CD4-positive, CD25-positive, alpha-beta regulatory T cell (primary cell): Measurements from ENCODE around the gene AEBP1. TPM values are rescaled to one million over a fixed set of nuclear protein-coding genes. Genes with fewer than 3 reads are reported as not detected.

Source experiments
- ATAC-seq, 2 donors: fragments of 150-1000 bp; cut with Tn5 transposase; one replicate each; pipeline ENCODE4 v1.10.0; 2021; ENCODE audit warnings: low read depth in 2 of 2, moderate number of reproducible peaks in 2 of 2, moderate library complexity in 1 of 2
- DNase-seq, 3 donors: peaks; one replicate each; pipeline versions ENCODE4 v3.0.0 to v3.0.0-alpha.2; 2012 to 2022; ENCODE audit warnings: mixed read lengths in 1 of 3
- H3K27ac ChIP-seq: one replicate; pipeline ENCODE4 v1.7.0; 2013; ENCODE audit warnings: mild to moderate bottlenecking, low read length; ENCODE audit not compliant: insufficient read depth, poor library complexity, severe bottlenecking
- H3K27me3 ChIP-seq: one replicate; pipeline ENCODE4 v1.7.0; 2013; ENCODE audit warnings: low read length; ENCODE audit not compliant: control insufficient read depth, insufficient read depth
- H3K36me3 ChIP-seq: one replicate; pipeline ENCODE4 v1.7.0; 2013; ENCODE audit warnings: mild to moderate bottlenecking, low read length, moderate library complexity; ENCODE audit not compliant: control insufficient read depth, insufficient read depth
- H3K4me1 ChIP-seq: 2 replicates; pipeline ENCODE4 v1.7.0; 2013; ENCODE audit warnings: mild to moderate bottlenecking, low read length; ENCODE audit not compliant: insufficient read depth, control insufficient read depth, poor library complexity, severe bottlenecking
- H3K4me3 ChIP-seq: one replicate; pipeline ENCODE4 v1.7.0; 2013; ENCODE audit warnings: low read depth, mild to moderate bottlenecking, low read length, moderate library complexity
- H3K9me3 ChIP-seq, 2 experiments: 1 replicate in 1 of 2; 2 replicates in 1 of 2; pipeline ENCODE4 v1.7.0; 2013; ENCODE audit warnings: low read length in 2 of 2, mild to moderate bottlenecking in 1 of 2, moderate library complexity in 1 of 2; ENCODE audit not compliant: control insufficient read depth in 2 of 2
- H3K27ac Mint-ChIP-seq, 3 donors: one replicate each; pipeline ENCODE4 v1.8.0; 2020 to 2022; ENCODE audit warnings: mild to moderate bottlenecking in 3 of 3, mixed read lengths in 3 of 3, moderate library complexity in 2 of 3
- H3K27me3 Mint-ChIP-seq: one replicate; pipeline ENCODE4 v1.8.0; 2022; ENCODE audit warnings: mild to moderate bottlenecking, mixed read lengths
- H3K36me3 Mint-ChIP-seq: one replicate; pipeline ENCODE4 v1.8.0; 2020; ENCODE audit warnings: mixed read lengths
- H3K4me1 Mint-ChIP-seq, 4 donors: one replicate each; pipeline ENCODE4 v1.8.0; 2020 to 2022; ENCODE audit warnings: mixed read lengths in 4 of 4, mild to moderate bottlenecking in 1 of 4
- H3K4me3 Mint-ChIP-seq, 4 donors: one replicate each; pipeline ENCODE4 v1.8.0; 2020 to 2022; ENCODE audit warnings: mild to moderate bottlenecking in 4 of 4, mixed read lengths in 4 of 4, moderate library complexity in 3 of 4
- H3K9me3 Mint-ChIP-seq, 7 donors: one replicate each; pipeline ENCODE4 v1.8.0; 2020 to 2022; ENCODE audit warnings: mixed read lengths in 7 of 7, mild to moderate bottlenecking in 3 of 7, moderate library complexity in 2 of 7
- polyA plus RNA-seq, 4 donors: library from polyadenylated mRNA; unstranded; fragments of 300-500 nt; fragmentation: Illumina TruSeq; gene quantifications; one replicate each; pipeline ENCODE4 v1.2.3, GENCODE V29; 2021
- total RNA-seq: library from RNA; stranded (reverse); gene quantifications from one replicate; pipeline ENCODE4 v1.2.3, GENCODE V29; 2022

AEBP1 gene
- total and polyA plus RNA-seq, 5 donors from 2014 or later, result 0.51 to 4.1 (median 0.98) TPM

GRCh38 chr7:44111761-44112160 is 7.6 kb downstream of the AEBP1 start:
- Mint-ChIP-seq H3K27ac (no peak overlapping the region), H3K36me3 (no peaks in the 10 kb centered on the region), H3K4me3 (no peak overlapping the region), H3K9me3 (no peaks in the 10 kb centered on the region), H3K4me1 (no peaks in the 10 kb centered on the region), H3K27me3 (no peaks in the 10 kb centered on the region)
- Histone ChIP-seq H3K27ac (no peak overlapping the region), H3K4me1 (no peaks in the 10 kb centered on the region), H3K36me3 (no peaks in the 10 kb centered on the region), H3K4me3 (no peak overlapping the region), H3K27me3 (no peaks in the 10 kb centered on the region), H3K9me3 (no peaks in the 10 kb centered on the region)
- ATAC-seq (no peak), DNase-seq (no peak)

GRCh38 chr7:44112231-44112996 is 8.3 kb downstream of the AEBP1 start:
- no peaks in the 10 kb centered on the region for H3K9me3 Mint-ChIP-seq
- no peaks in the 10 kb centered on the region for H3K4me1 Mint-ChIP-seq
- H3K27ac Mint-ChIP-seq, result no peak overlapping the region
- no peak overlapping the region for H3K4me3 ChIP-seq
- H3K36me3 Mint-ChIP-seq, result no peaks in the 10 kb centered on the region
- H3K27ac ChIP-seq, result no peak overlapping the region
- no peak for DNase-seq
- no peaks in the 10 kb centered on the region for H3K27me3 Mint-ChIP-seq
- H3K27me3 ChIP-seq, result no peaks in the 10 kb centered on the region
- H3K4me3 Mint-ChIP-seq, result no peak overlapping the region
- H3K4me1 ChIP-seq, result no peaks in the 10 kb centered on the region
- ATAC-seq, result no peak
- no peaks in the 10 kb centered on the region for H3K36me3 ChIP-seq
- no peaks in the 10 kb centered on the region for H3K9me3 ChIP-seq

- H3K36me3 Mint-ChIP-seq, result peaks cover 3% of the 10 kb centered on the region
- ATAC-seq, result no peak
Measured at GRCh38 chr7:44112997-44113763, 9.0 kb downstream of the AEBP1 start.

GRCh38 chr7:44113764-44114354 is 9.7 kb downstream of the AEBP1 start:
- no peaks in the 10 kb centered on the region for H3K27me3 Mint-ChIP-seq
- ATAC-seq (no peak), DNase-seq (no peak)
- Histone ChIP-seq H3K27me3 (no peaks in the 10 kb centered on the region), H3K4me1 (no peaks in the 10 kb centered on the region), H3K27ac (no peak overlapping the region), H3K9me3 (no peaks in the 10 kb centered on the region), H3K4me3 (no peak overlapping the region), H3K36me3 (peaks cover 6% of the 10 kb centered on the region)
- no peak overlapping the region for H3K27ac Mint-ChIP-seq
- no peaks in the 10 kb centered on the region for H3K4me1 Mint-ChIP-seq
- H3K9me3 Mint-ChIP-seq, result no peaks in the 10 kb centered on the region
- no peak overlapping the region for H3K4me3 Mint-ChIP-seq
- H3K36me3 Mint-ChIP-seq, result peaks cover 5% of the 10 kb centered on the region

More at GRCh38 chr7:44112997-44113763, 9.0 kb downstream of the AEBP1 start:
- H3K27me3 ChIP-seq, result no peaks in the 10 kb centered on the region
- Mint-ChIP-seq H3K9me3 (no peaks in the 10 kb centered on the region), H3K27me3 (no peaks in the 10 kb centered on the region), H3K27ac (no peak overlapping the region), H3K4me3 (peak overlapping the region in 1 of 4 donors; percentile 47), H3K4me1 (no peaks in the 10 kb centered on the region)
- peaks cover 5% of the 10 kb centered on the region for H3K36me3 ChIP-seq
- no peak for DNase-seq
- no peak overlapping the region for H3K4me3 ChIP-seq
- H3K4me1 ChIP-seq, result no peaks in the 10 kb centered on the region
- no peak overlapping the region for H3K27ac ChIP-seq
- no peaks in the 10 kb centered on the region for H3K9me3 ChIP-seq

GRCh38 chr7:44114586-44115310 is 10.6 kb downstream of the AEBP1 start:
- Mint-ChIP-seq H3K4me3 (no peak overlapping the region), H3K4me1 (peaks cover 0 to 8% (median 0%) of the 10 kb centered on the region in 4 donors), H3K27me3 (no peaks in the 10 kb centered on the region), H3K9me3 (no peaks in the 10 kb centered on the region), H3K36me3 (peaks cover 10% of the 10 kb centered on the region), H3K27ac (no peak overlapping the region)
- no peak overlapping the region for H3K4me3 ChIP-seq
- H3K27ac ChIP-seq, result no peak overlapping the region
- no peaks in the 10 kb centered on the region for H3K9me3 ChIP-seq
- ATAC-seq, result no peak
- DNase-seq, result no peak
- no peaks in the 10 kb centered on the region for H3K27me3 ChIP-seq
- H3K36me3 ChIP-seq, result peaks cover 10% of the 10 kb centered on the region
- H3K4me1 ChIP-seq, result no peaks in the 10 kb centered on the region

- Mint-ChIP-seq H3K4me3 (no peak overlapping the region), H3K9me3 (no peaks in the 10 kb centered on the region), H3K36me3 (peaks cover 24% of the 10 kb centered on the region), H3K4me1 (peaks cover 0 to 23% (median 3%) of the 10 kb centered on the region in 4 donors), H3K27me3 (no peaks in the 10 kb centered on the region), H3K27ac (no peak overlapping the region)
- ATAC-seq (no peak), DNase-seq (no peak)
- peaks cover 22% of the 10 kb centered on the region for H3K36me3 ChIP-seq
- no peaks in the 10 kb centered on the region for H3K27me3 ChIP-seq
- H3K9me3 ChIP-seq, result no peaks in the 10 kb centered on the region
- no peaks in the 10 kb centered on the region for H3K4me1 ChIP-seq
- no peak overlapping the region for H3K27ac ChIP-seq
- no peak overlapping the region for H3K4me3 ChIP-seq
Measured at GRCh38 chr7:44116087-44116788, 12.1 kb downstream of the AEBP1 start.
